Measurements from ENCODE around the gene SLC28A1. TPM values are rescaled to one million over a fixed set of nuclear protein-coding genes. Genes with fewer than 3 reads are reported as not detected.
A peak's percentile ranks its signal among the peaks of the same experiment; 100 is the strongest.

Gene SLC28A1
- total and polyA plus RNA-seq, 4 donors: 0.09 to 39.7 (median 18.3) TPM

- Histone ChIP-seq H3K9ac (ENCODE audit: low read depth in 1 of 2, low read length in 2 of 2) (no peak overlapping the region), H3K27me3 (ENCODE audit: control insufficient read depth in 4 of 4, insufficient read depth in 4 of 4, low read length in 3 of 4) (no peaks in the 10 kb centered on the region), H3K36me3 (ENCODE audit: control insufficient read depth in 4 of 4, insufficient read depth in 3 of 4, low read depth in 1 of 4, low read length in 3 of 4) (peaks cover 0 to 20% (median 9%) of the 10 kb centered on the region in 4 donors), H3K27ac (ENCODE audit: low read depth in 1 of 2, low read length in 2 of 2) (peak overlapping the region; percentile 67 to 81), H3K4me3 (ENCODE audit: low read depth in 1 of 3, low read length in 3 of 3) (no peak overlapping the region), H3K9me3 (ENCODE audit: control insufficient read depth in 4 of 4, low read length in 3 of 4) (no peaks in the 10 kb centered on the region), H3K4me1 (ENCODE audit: control insufficient read depth in 4 of 4, insufficient read depth in 4 of 4, low read length in 3 of 4) (peaks cover 11 to 30% (median 21%) of the 10 kb centered on the region in 4 donors)
- TF ChIP-seq, protein P1, sequence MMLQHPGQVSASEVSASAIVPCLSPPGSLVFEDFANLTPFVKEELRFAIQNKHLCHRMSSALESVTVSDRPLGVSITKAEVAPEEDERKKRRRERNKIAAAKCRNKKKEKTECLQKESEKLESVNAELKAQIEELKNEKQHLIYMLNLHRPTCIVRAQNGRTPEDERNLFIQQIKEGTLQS (IDR thresholded peaks at IDR 0.05): no peak
- no peak for TF ChIP-seq JUND (IDR thresholded peaks at IDR 0.05)
- no peak for TF ChIP-seq HNF4A (conservative IDR thresholded peaks at IDR 0.05)
- TF ChIP-seq, protein P2, sequence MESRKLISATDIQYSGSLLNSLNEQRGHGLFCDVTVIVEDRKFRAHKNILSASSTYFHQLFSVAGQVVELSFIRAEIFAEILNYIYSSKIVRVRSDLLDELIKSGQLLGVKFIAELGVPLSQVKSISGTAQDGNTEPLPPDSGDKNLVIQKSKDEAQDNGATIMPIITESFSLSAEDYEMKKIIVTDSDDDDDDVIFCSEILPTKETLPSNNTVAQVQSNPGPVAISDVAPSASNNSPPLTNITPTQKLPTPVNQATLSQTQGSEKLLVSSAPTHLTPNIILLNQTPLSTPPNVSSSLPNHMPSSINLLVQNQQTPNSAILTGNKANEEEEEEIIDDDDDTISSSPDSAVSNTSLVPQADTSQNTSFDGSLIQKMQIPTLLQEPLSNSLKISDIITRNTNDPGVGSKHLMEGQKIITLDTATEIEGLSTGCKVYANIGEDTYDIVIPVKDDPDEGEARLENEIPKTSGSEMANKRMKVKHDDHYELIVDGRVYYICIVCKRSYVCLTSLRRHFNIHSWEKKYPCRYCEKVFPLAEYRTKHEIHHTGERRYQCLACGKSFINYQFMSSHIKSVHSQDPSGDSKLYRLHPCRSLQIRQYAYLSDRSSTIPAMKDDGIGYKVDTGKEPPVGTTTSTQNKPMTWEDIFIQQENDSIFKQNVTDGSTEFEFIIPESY (IDR thresholded peaks at IDR 0.05): no peak
- no peak for TF ChIP-seq TAF1 (conservative IDR thresholded peaks at IDR 0.05)
- no peak for TF ChIP-seq FOXA1 (IDR thresholded peaks at IDR 0.05)
- no peak for TF ChIP-seq EGR1 (IDR thresholded peaks at IDR 0.05; ENCODE audit: low read depth in 2 of 2)
- no peak for TF ChIP-seq NR2F2 (IDR thresholded peaks at IDR 0.05)
- no peak for TF ChIP-seq FOXA2 (IDR thresholded peaks at IDR 0.05)
- no peak for TF ChIP-seq YY1 (IDR thresholded peaks at IDR 0.05)
- DNase-seq (ENCODE audit: low spot score): no peak
- 85% methylated on average over 2 of the region's 2 CpGs for WGBS
These were observed 28.9 kb downstream of the SLC28A1 start for GRCh38 chr15:84913360-84913723.

GRCh38 chr15:84914351-84914750 lies 29.9 kb downstream of the SLC28A1 start:
- Histone ChIP-seq H3K4me3 (ENCODE audit: low read depth in 1 of 3, low read length in 3 of 3) (no peak overlapping the region), H3K4me1 (ENCODE audit: control insufficient read depth in 4 of 4, insufficient read depth in 4 of 4, low read length in 3 of 4) (peaks cover 11 to 26% (median 19%) of the 10 kb centered on the region in 4 donors), H3K27ac (ENCODE audit: low read depth in 1 of 2, low read length in 2 of 2) (peak overlapping the region in 1 of 2 donors; percentile 52), H3K9me3 (ENCODE audit: control insufficient read depth in 4 of 4, low read length in 3 of 4) (no peaks in the 10 kb centered on the region), H3K27me3 (ENCODE audit: control insufficient read depth in 4 of 4, insufficient read depth in 4 of 4, low read length in 3 of 4) (no peaks in the 10 kb centered on the region), H3K9ac (ENCODE audit: low read depth in 1 of 2, low read length in 2 of 2) (no peak overlapping the region), H3K36me3 (ENCODE audit: control insufficient read depth in 4 of 4, insufficient read depth in 3 of 4, low read depth in 1 of 4, low read length in 3 of 4) (peaks cover 2 to 21% (median 10%) of the 10 kb centered on the region in 4 donors)
- TF ChIP-seq HNF4A (conservative IDR thresholded peaks at IDR 0.05): no peak
- no peak for TF ChIP-seq EGR1 (IDR thresholded peaks at IDR 0.05; ENCODE audit: low read depth in 2 of 2)
- no peak for TF ChIP-seq HNF4G (IDR thresholded peaks at IDR 0.05)
- no peak for TF ChIP-seq RAD21 (IDR thresholded peaks at IDR 0.05)
- TF ChIP-seq, protein P3, sequence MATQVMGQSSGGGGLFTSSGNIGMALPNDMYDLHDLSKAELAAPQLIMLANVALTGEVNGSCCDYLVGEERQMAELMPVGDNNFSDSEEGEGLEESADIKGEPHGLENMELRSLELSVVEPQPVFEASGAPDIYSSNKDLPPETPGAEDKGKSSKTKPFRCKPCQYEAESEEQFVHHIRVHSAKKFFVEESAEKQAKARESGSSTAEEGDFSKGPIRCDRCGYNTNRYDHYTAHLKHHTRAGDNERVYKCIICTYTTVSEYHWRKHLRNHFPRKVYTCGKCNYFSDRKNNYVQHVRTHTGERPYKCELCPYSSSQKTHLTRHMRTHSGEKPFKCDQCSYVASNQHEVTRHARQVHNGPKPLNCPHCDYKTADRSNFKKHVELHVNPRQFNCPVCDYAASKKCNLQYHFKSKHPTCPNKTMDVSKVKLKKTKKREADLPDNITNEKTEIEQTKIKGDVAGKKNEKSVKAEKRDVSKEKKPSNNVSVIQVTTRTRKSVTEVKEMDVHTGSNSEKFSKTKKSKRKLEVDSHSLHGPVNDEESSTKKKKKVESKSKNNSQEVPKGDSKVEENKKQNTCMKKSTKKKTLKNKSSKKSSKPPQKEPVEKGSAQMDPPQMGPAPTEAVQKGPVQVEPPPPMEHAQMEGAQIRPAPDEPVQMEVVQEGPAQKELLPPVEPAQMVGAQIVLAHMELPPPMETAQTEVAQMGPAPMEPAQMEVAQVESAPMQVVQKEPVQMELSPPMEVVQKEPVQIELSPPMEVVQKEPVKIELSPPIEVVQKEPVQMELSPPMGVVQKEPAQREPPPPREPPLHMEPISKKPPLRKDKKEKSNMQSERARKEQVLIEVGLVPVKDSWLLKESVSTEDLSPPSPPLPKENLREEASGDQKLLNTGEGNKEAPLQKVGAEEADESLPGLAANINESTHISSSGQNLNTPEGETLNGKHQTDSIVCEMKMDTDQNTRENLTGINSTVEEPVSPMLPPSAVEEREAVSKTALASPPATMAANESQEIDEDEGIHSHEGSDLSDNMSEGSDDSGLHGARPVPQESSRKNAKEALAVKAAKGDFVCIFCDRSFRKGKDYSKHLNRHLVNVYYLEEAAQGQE (IDR thresholded peaks at IDR 0.05): no peak
- no peak for TF ChIP-seq SP1 (IDR thresholded peaks at IDR 0.05)
- WGBS: 90% methylated on average over 5 of the region's 5 CpGs
- DNase-seq (ENCODE audit: low spot score): no peak
